Stimulated activated naive CD8-positive, alpha-beta T cell treated with anti-CD3 and anti-CD28 coated beads, Interleukin-15, amount 100 ng/mL, for 72 hours (primary cell): Measurements from ENCODE around the gene FRY.

Experiments used
- ATAC-seq: fragments of 150-1000 bp; cut with Tn5 transposase; 2 replicates; pipeline ENCODE4 v1.10.0; 2021; ENCODE audit warnings: mild to moderate bottlenecking, moderate library complexity
- DNase-seq, 2 donors: peaks; one replicate each; pipeline ENCODE4 v3.0.0; 2021 to 2022
- H3K27ac Mint-ChIP-seq, 2 donors: one replicate each; pipeline ENCODE4 v1.8.0; 2022; ENCODE audit warnings: mild to moderate bottlenecking in 2 of 2, mixed read lengths in 2 of 2, moderate library complexity in 2 of 2
- H3K27me3 Mint-ChIP-seq: one replicate; pipeline ENCODE4 v1.8.0; 2022; ENCODE audit warnings: mixed read lengths
- H3K4me1 Mint-ChIP-seq: one replicate; pipeline ENCODE4 v1.8.0; 2022; ENCODE audit warnings: mild to moderate bottlenecking, mixed read lengths
- H3K4me3 Mint-ChIP-seq, 2 donors: one replicate each; pipeline ENCODE4 v1.8.0; 2022; ENCODE audit warnings: mild to moderate bottlenecking in 2 of 2, mixed read lengths in 2 of 2, moderate library complexity in 1 of 2
- H3K9me3 Mint-ChIP-seq, 2 donors: one replicate each; pipeline ENCODE4 v1.8.0; 2022; ENCODE audit warnings: mixed read lengths in 2 of 2

FRY gene

GRCh38 chr13:32206097-32206740 is 174.6 kb downstream of the FRY start:
- ATAC-seq: no peak
- H3K27me3 Mint-ChIP-seq: no peaks in the 10 kb centered on the region
- DNase-seq: no peak

GRCh38 chr13:32208860-32209259 is 177.3 kb downstream of the FRY start:
- no peaks in the 10 kb centered on the region for H3K27me3 Mint-ChIP-seq
- no peaks in the 10 kb centered on the region for H3K9me3 Mint-ChIP-seq
- ATAC-seq (no peak), DNase-seq (no peak)
- no peak overlapping the region for H3K4me3 Mint-ChIP-seq
- H3K4me1 Mint-ChIP-seq: no peaks in the 10 kb centered on the region
- H3K27ac Mint-ChIP-seq: peak overlapping the region in 1 of 2 donors; percentile 21

More at GRCh38 chr13:32206097-32206740, 174.6 kb downstream of the FRY start:
- no peak overlapping the region for H3K27ac Mint-ChIP-seq
- H3K4me3 Mint-ChIP-seq: no peak overlapping the region
- H3K9me3 Mint-ChIP-seq: no peaks in the 10 kb centered on the region
- H3K4me1 Mint-ChIP-seq: no peaks in the 10 kb centered on the region

- ATAC-seq: no peak
- Mint-ChIP-seq H3K4me3 (no peak overlapping the region), H3K9me3 (no peaks in the 10 kb centered on the region), H3K4me1 (no peaks in the 10 kb centered on the region), H3K27ac (no peak overlapping the region), H3K27me3 (no peaks in the 10 kb centered on the region)
- no peak for DNase-seq
These were observed 178.1 kb downstream of the FRY start for GRCh38 chr13:32209652-32210051.

GRCh38 chr13:32210101-32210500 is 178.5 kb downstream of the FRY start:
- Mint-ChIP-seq H3K4me3 (no peak overlapping the region), H3K27ac (no peak overlapping the region), H3K9me3 (no peaks in the 10 kb centered on the region), H3K4me1 (no peaks in the 10 kb centered on the region), H3K27me3 (no peaks in the 10 kb centered on the region)
- DNase-seq (no peak), ATAC-seq (no peak)

GRCh38 chr13:32211813-32212212 is 180.2 kb downstream of the FRY start:
- Mint-ChIP-seq H3K4me1 (no peaks in the 10 kb centered on the region), H3K27ac (no peak overlapping the region), H3K9me3 (no peaks in the 10 kb centered on the region), H3K4me3 (no peak overlapping the region), H3K27me3 (no peaks in the 10 kb centered on the region)
- DNase-seq (no peak), ATAC-seq (no peak)

GRCh38 chr13:32212421-32212820 is 180.8 kb downstream of the FRY start:
- Mint-ChIP-seq H3K4me1 (no peaks in the 10 kb centered on the region), H3K4me3 (no peak overlapping the region), H3K27me3 (no peaks in the 10 kb centered on the region), H3K27ac (no peak overlapping the region), H3K9me3 (no peaks in the 10 kb centered on the region)
- no peak for DNase-seq
- no peak for ATAC-seq

GRCh38 chr13:32213626-32214025 is 182.1 kb downstream of the FRY start:
- DNase-seq (no peak), ATAC-seq (no peak)
- Mint-ChIP-seq H3K4me3 (no peak overlapping the region), H3K4me1 (no peaks in the 10 kb centered on the region), H3K27ac (no peak overlapping the region), H3K27me3 (no peaks in the 10 kb centered on the region), H3K9me3 (no peaks in the 10 kb centered on the region)

- Mint-ChIP-seq H3K4me1 (no peaks in the 10 kb centered on the region), H3K27ac (peak overlapping the region in 1 of 2 donors; percentile 8), H3K4me3 (no peak overlapping the region), H3K27me3 (no peaks in the 10 kb centered on the region), H3K9me3 (no peaks in the 10 kb centered on the region)
- DNase-seq (no peak), ATAC-seq (no peak)
These were observed 182.5 kb downstream of the FRY start for GRCh38 chr13:32214071-32214470.

- Mint-ChIP-seq H3K27me3 (no peaks in the 10 kb centered on the region), H3K4me1 (no peaks in the 10 kb centered on the region), H3K27ac (no peak overlapping the region), H3K4me3 (no peak overlapping the region), H3K9me3 (no peaks in the 10 kb centered on the region)
- ATAC-seq: no peak
- DNase-seq: no peak
These were observed 184.7 kb downstream of the FRY start for GRCh38 chr13:32216281-32216680.

GRCh38 chr13:32222046-32222676 is 190.6 kb downstream of the FRY start:
- H3K27ac Mint-ChIP-seq: no peak overlapping the region
- H3K9me3 Mint-ChIP-seq: no peaks in the 10 kb centered on the region
- no peak overlapping the region for H3K4me3 Mint-ChIP-seq
- ATAC-seq: no peak
- H3K27me3 Mint-ChIP-seq: no peaks in the 10 kb centered on the region
- H3K4me1 Mint-ChIP-seq: no peaks in the 10 kb centered on the region
- no peak for DNase-seq

GRCh38 chr13:32224916-32225315 is 193.3 kb downstream of the FRY start:
- no peaks in the 10 kb centered on the region for H3K27me3 Mint-ChIP-seq
- H3K4me1 Mint-ChIP-seq: no peaks in the 10 kb centered on the region
- H3K4me3 Mint-ChIP-seq: no peak overlapping the region
- DNase-seq (no peak), ATAC-seq (no peak)
- H3K27ac Mint-ChIP-seq: no peak overlapping the region
- H3K9me3 Mint-ChIP-seq: no peaks in the 10 kb centered on the region

GRCh38 chr13:32225481-32225931 is 193.9 kb downstream of the FRY start:
- ATAC-seq: no peak
- DNase-seq: no peak
- no peaks in the 10 kb centered on the region for H3K4me1 Mint-ChIP-seq
- H3K4me3 Mint-ChIP-seq: no peak overlapping the region
- peak overlapping the region in 1 of 2 donors; percentile 67 for H3K27ac Mint-ChIP-seq
- no peaks in the 10 kb centered on the region for H3K27me3 Mint-ChIP-seq
- no peaks in the 10 kb centered on the region for H3K9me3 Mint-ChIP-seq

GRCh38 chr13:32228330-32229041 is 196.9 kb downstream of the FRY start:
- no peaks in the 10 kb centered on the region for H3K27me3 Mint-ChIP-seq
- ATAC-seq (no peak), DNase-seq (no peak)
- H3K4me1 Mint-ChIP-seq: no peaks in the 10 kb centered on the region
- no peak overlapping the region for H3K4me3 Mint-ChIP-seq
- H3K9me3 Mint-ChIP-seq: no peaks in the 10 kb centered on the region
- no peak overlapping the region for H3K27ac Mint-ChIP-seq

- ATAC-seq (no peak), DNase-seq (no peak)
- H3K27me3 Mint-ChIP-seq: no peaks in the 10 kb centered on the region
- H3K4me1 Mint-ChIP-seq: no peaks in the 10 kb centered on the region
- H3K4me3 Mint-ChIP-seq: no peak overlapping the region
- no peak overlapping the region for H3K27ac Mint-ChIP-seq
- no peaks in the 10 kb centered on the region for H3K9me3 Mint-ChIP-seq
These were observed 197.9 kb downstream of the FRY start for GRCh38 chr13:32229443-32229842.

GRCh38 chr13:32232263-32232662 is 200.7 kb downstream of the FRY start:
- H3K27me3 Mint-ChIP-seq: no peaks in the 10 kb centered on the region
- H3K27ac Mint-ChIP-seq: no peak overlapping the region
- ATAC-seq (no peak), DNase-seq (no peak)
- no peaks in the 10 kb centered on the region for H3K4me1 Mint-ChIP-seq
- H3K9me3 Mint-ChIP-seq: no peaks in the 10 kb centered on the region
- H3K4me3 Mint-ChIP-seq: no peak overlapping the region

- no peaks in the 10 kb centered on the region for H3K9me3 Mint-ChIP-seq
- H3K4me1 Mint-ChIP-seq: no peaks in the 10 kb centered on the region
- H3K4me3 Mint-ChIP-seq: no peak overlapping the region
- no peak for ATAC-seq
- no peak for DNase-seq
- no peaks in the 10 kb centered on the region for H3K27me3 Mint-ChIP-seq
- no peak overlapping the region for H3K27ac Mint-ChIP-seq
These were observed 201.5 kb downstream of the FRY start for GRCh38 chr13:32233062-32233461.
